Neural cell (in vitro differentiated cells): Measurements from ENCODE around the gene ABCA4.

Experiments used
- CTCF ChIP-seq: fragments of 450-650 bp; IDR thresholded peaks from 2 replicates; pipeline ENCODE4 v1.5.1; 2014; ENCODE audit warnings: antibody characterized with exemption, mild to moderate bottlenecking, moderate library complexity; ENCODE audit not compliant: poor library complexity, severe bottlenecking
- EP300 ChIP-seq: fragments of 450-650 bp; conservative IDR thresholded peaks from 2 replicates; pipeline ENCODE4 v1.6.1; 2014; ENCODE audit warnings: antibody characterized with exemption, mild to moderate bottlenecking, moderate library complexity; ENCODE audit not compliant: poor library complexity, severe bottlenecking
- TF ChIP-seq, protein P1 (sequence below): IDR thresholded peaks from 2 replicates; pipeline ENCODE4 v1.6.1; 2012; ENCODE audit warnings: borderline replicate concordance

DNA sequence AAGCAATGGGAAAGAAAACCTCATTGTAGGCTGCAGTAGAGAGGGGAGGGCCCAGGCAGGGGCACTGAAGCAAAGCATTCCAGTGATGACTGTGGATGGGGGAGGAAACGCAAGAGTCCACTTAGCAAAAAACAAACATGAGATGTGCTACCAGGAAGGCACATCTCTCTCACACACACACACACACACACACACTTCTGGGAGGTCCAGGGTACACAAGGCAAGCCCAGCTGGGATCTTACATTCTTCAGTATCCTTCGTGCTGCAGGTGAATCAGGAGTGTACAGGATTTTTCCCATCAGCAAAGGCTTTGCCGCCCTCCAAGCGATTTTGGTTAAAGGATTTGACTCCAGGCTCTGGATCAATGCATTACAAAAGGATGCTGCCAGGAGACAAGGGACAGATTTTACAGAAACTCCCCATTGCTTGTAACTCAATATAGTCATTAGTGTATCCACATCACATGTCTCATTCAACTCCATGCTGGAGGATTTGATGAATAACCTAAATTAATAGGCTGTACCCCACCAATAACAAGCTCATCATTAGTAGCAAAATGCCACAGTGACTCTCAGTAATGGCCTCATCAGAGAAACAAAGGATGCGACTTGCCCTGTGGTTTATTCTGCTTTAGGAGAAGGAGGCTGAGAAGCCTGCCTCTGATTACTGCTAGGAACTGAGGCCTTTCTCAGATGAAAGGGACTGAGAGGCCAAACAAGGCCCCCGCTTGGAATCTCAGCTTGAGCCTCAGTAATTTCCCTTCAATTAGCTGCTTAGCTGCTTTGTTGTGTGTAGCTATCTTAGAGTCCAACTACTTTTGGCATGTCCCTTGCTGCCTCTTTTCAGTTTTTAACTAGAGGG, 41.6 kb downstream of the ABCA4 start:
- no peak for TF ChIP-seq CTCF
- TF ChIP-seq, protein P1, sequence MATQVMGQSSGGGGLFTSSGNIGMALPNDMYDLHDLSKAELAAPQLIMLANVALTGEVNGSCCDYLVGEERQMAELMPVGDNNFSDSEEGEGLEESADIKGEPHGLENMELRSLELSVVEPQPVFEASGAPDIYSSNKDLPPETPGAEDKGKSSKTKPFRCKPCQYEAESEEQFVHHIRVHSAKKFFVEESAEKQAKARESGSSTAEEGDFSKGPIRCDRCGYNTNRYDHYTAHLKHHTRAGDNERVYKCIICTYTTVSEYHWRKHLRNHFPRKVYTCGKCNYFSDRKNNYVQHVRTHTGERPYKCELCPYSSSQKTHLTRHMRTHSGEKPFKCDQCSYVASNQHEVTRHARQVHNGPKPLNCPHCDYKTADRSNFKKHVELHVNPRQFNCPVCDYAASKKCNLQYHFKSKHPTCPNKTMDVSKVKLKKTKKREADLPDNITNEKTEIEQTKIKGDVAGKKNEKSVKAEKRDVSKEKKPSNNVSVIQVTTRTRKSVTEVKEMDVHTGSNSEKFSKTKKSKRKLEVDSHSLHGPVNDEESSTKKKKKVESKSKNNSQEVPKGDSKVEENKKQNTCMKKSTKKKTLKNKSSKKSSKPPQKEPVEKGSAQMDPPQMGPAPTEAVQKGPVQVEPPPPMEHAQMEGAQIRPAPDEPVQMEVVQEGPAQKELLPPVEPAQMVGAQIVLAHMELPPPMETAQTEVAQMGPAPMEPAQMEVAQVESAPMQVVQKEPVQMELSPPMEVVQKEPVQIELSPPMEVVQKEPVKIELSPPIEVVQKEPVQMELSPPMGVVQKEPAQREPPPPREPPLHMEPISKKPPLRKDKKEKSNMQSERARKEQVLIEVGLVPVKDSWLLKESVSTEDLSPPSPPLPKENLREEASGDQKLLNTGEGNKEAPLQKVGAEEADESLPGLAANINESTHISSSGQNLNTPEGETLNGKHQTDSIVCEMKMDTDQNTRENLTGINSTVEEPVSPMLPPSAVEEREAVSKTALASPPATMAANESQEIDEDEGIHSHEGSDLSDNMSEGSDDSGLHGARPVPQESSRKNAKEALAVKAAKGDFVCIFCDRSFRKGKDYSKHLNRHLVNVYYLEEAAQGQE: no peak
- TF ChIP-seq EP300: no peak
